Measurements from ENCODE around the gene CEP89. TPM values are rescaled to one million over a fixed set of nuclear protein-coding genes. Genes with fewer than 3 reads are reported as not detected.
"Not testable (repeated sequence)": the region's sequence is repeated elsewhere in the genome, so short reads cannot be mapped to it uniquely, and the experiment has no call there.

Gene CEP89
- 10 to 100 TPM; 15.6 to 21.0 TPM for total RNA-seq

GRCh38 chr19:32971715-32972540 is at the start of gene CEP89, which contains the start of gene FAAP24:
Gene CEP89 (minus strand): TSS chr19:32971958. CDS start chr19:32971874, 84 bp downstream.
Gene FAAP24 (plus strand): TSS chr19:32972242. CDS start chr19:32973197, 955 bp downstream.
- peaks cover 17% of the 10 kb centered on the region for H3K4me1 Mint-ChIP-seq (ENCODE audit: low read depth)
- CTCF ChIA-PET, result interaction anchor here (0.6 to 1.2 kb wide), 4 partner anchors 24 to 205 kb away, joined by 3 to 4 read pairs (median 3); no protein-coding TSS in a partner anchor
- no peaks in the 10 kb centered on the region for H3K27me3 Mint-ChIP-seq
- peak; percentile 99 for DNase-seq
- no peaks in the 10 kb centered on the region for H3K9me3 Mint-ChIP-seq
- peaks cover 11% of the 10 kb centered on the region for H3K36me3 Mint-ChIP-seq
- H3K4me3 Mint-ChIP-seq, result peak within 1 kb of the TSS; percentile 99
- intact Hi-C loops (cut with micrococcal nuclease), result loop anchor here (1.0 to 5.0 kb wide), 6 partner anchors 109 to 550 kb away; partner anchors contain the start of genes ANKRD27, GPATCH1, NUDT19 and PDCD5
- peak within 1 kb of the TSS; percentile 84 for H3K27ac Mint-ChIP-seq
- POLR2A ChIA-PET, result interaction anchor here (0.7 to 1.1 kb wide), 3 partner anchors 109 to 313 kb away, joined by 3 read pairs; partner anchors contain the start of gene GPATCH1

DNA sequence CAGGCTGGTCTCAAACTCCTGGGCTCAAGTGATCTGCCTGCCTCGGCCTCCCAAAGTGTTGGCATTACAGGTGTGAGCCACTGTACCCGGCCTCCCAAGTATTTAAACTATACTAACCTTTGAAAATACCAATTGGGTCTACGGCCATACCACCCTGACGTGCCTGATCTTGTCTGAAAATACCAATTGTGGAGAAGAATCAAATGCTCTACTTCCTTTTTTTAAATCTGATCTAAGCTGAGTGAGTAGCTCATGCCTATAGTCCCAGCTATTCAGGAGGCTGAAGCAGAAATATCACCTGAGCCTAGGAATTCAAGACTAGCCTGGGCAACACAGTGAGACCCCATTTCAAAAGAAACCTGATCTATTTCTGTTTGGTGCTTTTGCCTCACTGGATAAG is 39.1 kb upstream of the CEP89 start:
- CTCF ChIA-PET; H3K9me3 Mint-ChIP-seq; intact Hi-C loops (cut with micrococcal nuclease); H3K27me3 Mint-ChIP-seq; H3K4me3 Mint-ChIP-seq; DNase-seq; H3K36me3 Mint-ChIP-seq; POLR2A ChIA-PET; H3K27ac Mint-ChIP-seq; H3K4me1 Mint-ChIP-seq (ENCODE audit: low read depth): not testable (repeated sequence)

DNA sequence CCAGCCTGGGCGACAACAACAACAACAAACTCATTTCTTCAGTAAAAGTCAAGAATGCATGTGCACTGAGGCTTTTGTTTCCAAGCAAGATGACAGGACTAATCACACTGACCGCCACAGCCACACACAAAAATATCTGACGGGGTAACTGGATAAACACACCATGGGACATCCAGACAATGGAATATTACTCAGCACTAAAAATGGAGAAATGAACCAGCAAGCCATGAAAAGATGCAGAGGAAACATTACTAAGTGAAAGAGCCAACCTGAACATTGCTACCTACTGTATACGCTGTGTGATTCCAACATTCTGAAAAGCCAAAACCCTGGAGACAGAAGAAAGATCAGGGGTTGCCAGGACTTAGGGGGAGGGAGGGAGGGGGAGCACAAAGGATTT is 37.0 kb upstream of the CEP89 start:
- Mint-ChIP-seq H3K36me3 (no peaks in the 10 kb centered on the region), H3K27me3 (no peaks in the 10 kb centered on the region), H3K4me3 (no peak overlapping the region), H3K9me3 (no peaks in the 10 kb centered on the region), H3K4me1 (ENCODE audit: low read depth) (no peaks in the 10 kb centered on the region), H3K27ac (no peak overlapping the region)
- POLR2A ChIA-PET, result no interaction called here
- CTCF ChIA-PET, result no interaction called here
- no peak for DNase-seq
- intact Hi-C loops (cut with micrococcal nuclease), result no loop called here

- Mint-ChIP-seq H3K36me3 (no peaks in the 10 kb centered on the region), H3K4me1 (ENCODE audit: low read depth) (peaks cover 5% of the 10 kb centered on the region), H3K27me3 (no peaks in the 10 kb centered on the region), H3K9me3 (no peaks in the 10 kb centered on the region), H3K27ac (no peak overlapping the region), H3K4me3 (no peak overlapping the region)
- DNase-seq, result no peak
- ChIA-PET POLR2A (no interaction called here), CTCF (no interaction called here)
- intact Hi-C loops (cut with micrococcal nuclease), result no loop called here
These were observed 33.7 kb upstream of the CEP89 start for GRCh38 chr19:33005440-33005839.

GRCh38 chr19:33003424-33004024 is 31.8 kb upstream of the CEP89 start:
- intact Hi-C loops (cut with micrococcal nuclease); POLR2A ChIA-PET; H3K4me1 Mint-ChIP-seq (ENCODE audit: low read depth); CTCF ChIA-PET; H3K27ac Mint-ChIP-seq; DNase-seq; H3K27me3 Mint-ChIP-seq; H3K9me3 Mint-ChIP-seq; H3K36me3 Mint-ChIP-seq; H3K4me3 Mint-ChIP-seq: not testable (repeated sequence)

DNA sequence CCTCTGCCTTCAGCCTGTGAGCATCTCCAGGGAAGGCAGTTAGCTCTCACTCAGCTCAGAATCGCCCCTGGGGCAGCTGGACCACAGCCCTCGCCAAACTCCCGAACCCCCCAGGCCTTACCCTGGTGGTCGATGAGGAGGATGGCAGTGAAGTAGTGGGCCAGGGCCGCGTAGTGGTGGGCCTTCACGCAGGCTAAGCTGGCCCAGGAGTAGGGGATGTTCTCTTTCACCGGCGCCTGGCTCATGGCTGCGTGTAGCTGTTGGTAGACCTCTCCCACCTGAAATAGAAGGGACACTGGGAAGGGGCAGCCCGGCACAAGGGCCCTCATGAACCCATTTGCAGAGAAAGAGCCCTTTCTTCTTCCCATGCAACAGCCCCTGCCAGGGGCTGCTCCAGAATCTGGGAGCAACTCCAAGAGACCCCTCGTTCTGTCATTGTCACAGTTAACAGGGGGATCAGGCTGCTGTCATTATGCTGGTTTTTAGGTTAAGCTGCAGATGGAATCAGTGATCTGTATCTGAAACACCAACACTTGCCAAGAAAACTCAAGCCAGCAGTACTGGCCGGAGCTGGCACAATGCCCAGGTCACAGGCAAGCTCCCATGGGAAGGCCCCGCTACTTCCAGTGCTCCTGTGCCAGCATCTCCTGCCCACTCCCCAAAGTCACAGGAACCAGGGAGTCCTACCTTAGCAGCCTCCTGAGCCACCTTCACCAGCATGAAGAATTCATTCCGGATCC is 30.5 kb upstream of the CEP89 start:
- H3K4me1 Mint-ChIP-seq (ENCODE audit: low read depth); POLR2A ChIA-PET; DNase-seq; H3K36me3 Mint-ChIP-seq; H3K9me3 Mint-ChIP-seq; intact Hi-C loops (cut with micrococcal nuclease); H3K4me3 Mint-ChIP-seq; CTCF ChIA-PET; H3K27me3 Mint-ChIP-seq; H3K27ac Mint-ChIP-seq: not testable (repeated sequence)

GRCh38 chr19:33000910-33001309 is 29.2 kb upstream of the CEP89 start:
- no peak overlapping the region for H3K27ac Mint-ChIP-seq
- POLR2A ChIA-PET, result no interaction called here
- H3K4me3 Mint-ChIP-seq, result no peak overlapping the region

DNA sequence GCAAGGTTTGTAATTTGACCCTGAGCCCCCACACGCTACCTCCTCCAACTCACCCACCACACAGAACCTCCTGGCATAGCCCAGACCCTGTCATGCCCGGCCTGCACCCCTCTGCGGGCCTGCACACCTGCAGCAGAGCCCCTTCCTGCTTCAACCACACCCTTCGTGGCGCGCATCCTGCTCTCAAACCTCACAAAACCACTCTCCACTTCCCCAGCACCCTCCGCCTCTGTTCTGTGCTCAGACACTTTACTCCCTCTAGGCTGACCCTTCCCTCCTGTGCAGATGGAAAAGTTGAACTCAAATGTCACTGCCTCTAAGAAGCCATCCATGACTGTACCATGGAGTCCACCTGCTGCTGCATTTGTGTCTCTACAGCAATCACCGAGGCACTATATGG is 28.8 kb upstream of the CEP89 start:
- CTCF ChIA-PET, result no interaction called here
- no peaks in the 10 kb centered on the region for H3K27me3 Mint-ChIP-seq
- H3K27ac Mint-ChIP-seq, result no peak overlapping the region
- H3K36me3 Mint-ChIP-seq, result no peaks in the 10 kb centered on the region
- intact Hi-C loops (cut with micrococcal nuclease), result no loop called here
- peaks cover 7% of the 10 kb centered on the region for H3K4me1 Mint-ChIP-seq (ENCODE audit: low read depth)
- H3K4me3 Mint-ChIP-seq, result no peak overlapping the region
- no peaks in the 10 kb centered on the region for H3K9me3 Mint-ChIP-seq
- POLR2A ChIA-PET, result no interaction called here
- DNase-seq, result peak; percentile 18

More at GRCh38 chr19:33000910-33001309, 29.2 kb upstream of the CEP89 start:
- intact Hi-C loops (cut with micrococcal nuclease), result no loop called here
- Mint-ChIP-seq H3K27me3 (no peaks in the 10 kb centered on the region), H3K36me3 (no peaks in the 10 kb centered on the region), H3K9me3 (no peaks in the 10 kb centered on the region), H3K4me1 (ENCODE audit: low read depth) (peaks cover 7% of the 10 kb centered on the region)
- CTCF ChIA-PET, result no interaction called here
- DNase-seq, result no peak

- no peak for DNase-seq
- H3K27ac Mint-ChIP-seq, result no peak overlapping the region
- ChIA-PET CTCF (no interaction called here), POLR2A (no interaction called here)
- H3K4me1 Mint-ChIP-seq (ENCODE audit: low read depth), result peaks cover 7% of the 10 kb centered on the region
- intact Hi-C loops (cut with micrococcal nuclease), result no loop called here
- no peak overlapping the region for H3K4me3 Mint-ChIP-seq
- H3K36me3 Mint-ChIP-seq, result no peaks in the 10 kb centered on the region
- no peaks in the 10 kb centered on the region for H3K9me3 Mint-ChIP-seq
- H3K27me3 Mint-ChIP-seq, result no peaks in the 10 kb centered on the region
These were observed 27.0 kb upstream of the CEP89 start for GRCh38 chr19:32998722-32999121.

- ChIA-PET CTCF (no interaction called here), POLR2A (no interaction called here)
- no peaks in the 10 kb centered on the region for H3K36me3 Mint-ChIP-seq
- no peak overlapping the region for H3K27ac Mint-ChIP-seq
- H3K4me1 Mint-ChIP-seq (ENCODE audit: low read depth), result peaks cover 7% of the 10 kb centered on the region
- no peak for DNase-seq
- H3K27me3 Mint-ChIP-seq, result no peaks in the 10 kb centered on the region
- intact Hi-C loops (cut with micrococcal nuclease), result no loop called here
- H3K9me3 Mint-ChIP-seq, result no peaks in the 10 kb centered on the region
- no peak overlapping the region for H3K4me3 Mint-ChIP-seq
These were observed 26.1 kb upstream of the CEP89 start for GRCh38 chr19:32997716-32998355.

- H3K4me1 Mint-ChIP-seq (ENCODE audit: low read depth); H3K36me3 Mint-ChIP-seq; H3K27ac Mint-ChIP-seq; CTCF ChIA-PET; H3K9me3 Mint-ChIP-seq; H3K27me3 Mint-ChIP-seq; POLR2A ChIA-PET; intact Hi-C loops (cut with micrococcal nuclease); DNase-seq; H3K4me3 Mint-ChIP-seq: not testable (repeated sequence)
These were observed 25.3 kb upstream of the CEP89 start for GRCh38 chr19:32997061-32997464.

DNA sequence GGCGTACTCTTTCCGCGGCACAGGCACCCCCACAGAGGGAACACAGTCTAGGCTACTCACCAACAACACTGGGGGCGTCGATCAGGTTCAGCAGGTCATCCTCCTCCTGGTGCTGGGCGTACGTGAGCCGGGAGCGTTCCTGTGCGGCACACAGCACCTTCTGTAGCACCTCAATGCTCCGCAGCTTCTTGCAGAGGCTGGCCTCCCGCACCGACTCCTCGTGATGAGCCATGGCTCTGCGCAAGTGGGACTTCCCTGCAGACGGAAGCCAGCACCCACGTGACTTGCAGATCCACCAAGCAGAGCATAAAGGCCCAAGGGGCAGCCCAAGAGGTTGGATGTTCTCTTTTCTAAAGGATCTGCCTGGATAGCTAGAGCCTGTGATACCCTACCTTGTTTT is 24.2 kb upstream of the CEP89 start:
- H3K4me3 Mint-ChIP-seq; DNase-seq; H3K9me3 Mint-ChIP-seq; H3K27me3 Mint-ChIP-seq; intact Hi-C loops (cut with micrococcal nuclease); POLR2A ChIA-PET; H3K4me1 Mint-ChIP-seq (ENCODE audit: low read depth); H3K27ac Mint-ChIP-seq; CTCF ChIA-PET; H3K36me3 Mint-ChIP-seq: not testable (repeated sequence)
